ENCODE results near the gene TACC2.

The TACC2 gene

GRCh38 chr10:122276611-122277208 is 287.7 kb downstream of the TACC2 start:
- no peak for DNase-seq (ENCODE audit: low read depth)

DNA sequence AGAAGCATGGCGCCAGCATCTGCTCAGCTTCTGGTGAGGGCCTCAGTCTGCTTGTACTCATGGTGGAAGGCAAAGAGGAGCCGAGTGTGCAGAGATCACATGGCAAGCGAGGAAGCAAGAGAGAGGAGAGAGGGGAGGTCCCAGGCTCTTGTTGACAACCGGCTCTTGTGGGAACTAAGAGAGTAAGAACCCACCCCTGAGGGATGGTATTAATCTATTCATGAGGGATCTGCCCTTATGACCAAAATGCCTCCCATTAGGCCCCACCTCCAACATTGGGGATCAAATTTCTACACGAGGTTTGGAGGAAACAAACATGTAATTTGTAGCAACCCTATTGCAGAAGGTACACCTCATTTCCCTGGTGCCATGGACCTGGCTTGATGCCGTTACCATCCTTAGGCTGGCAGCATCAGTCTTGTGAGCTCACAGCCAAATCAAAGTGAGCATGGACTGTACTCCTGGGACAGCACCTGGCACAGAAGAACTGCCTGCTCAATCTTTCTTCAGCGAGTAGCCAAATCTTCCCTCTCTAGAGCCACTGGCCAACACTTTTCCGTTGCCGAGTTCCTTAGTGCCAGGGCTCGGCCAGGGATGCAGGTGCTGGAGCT is 288.7 kb downstream of the TACC2 start:
- no peak for DNase-seq (ENCODE audit: low read depth)

GRCh38 chr10:122279725-122280141 is 290.8 kb downstream of the TACC2 start:
- DNase-seq (ENCODE audit: low read depth), result no peak

GRCh38 chr10:122280156-122280555 is 291.2 kb downstream of the TACC2 start:
- DNase-seq (ENCODE audit: low read depth), result no peak

DNA sequence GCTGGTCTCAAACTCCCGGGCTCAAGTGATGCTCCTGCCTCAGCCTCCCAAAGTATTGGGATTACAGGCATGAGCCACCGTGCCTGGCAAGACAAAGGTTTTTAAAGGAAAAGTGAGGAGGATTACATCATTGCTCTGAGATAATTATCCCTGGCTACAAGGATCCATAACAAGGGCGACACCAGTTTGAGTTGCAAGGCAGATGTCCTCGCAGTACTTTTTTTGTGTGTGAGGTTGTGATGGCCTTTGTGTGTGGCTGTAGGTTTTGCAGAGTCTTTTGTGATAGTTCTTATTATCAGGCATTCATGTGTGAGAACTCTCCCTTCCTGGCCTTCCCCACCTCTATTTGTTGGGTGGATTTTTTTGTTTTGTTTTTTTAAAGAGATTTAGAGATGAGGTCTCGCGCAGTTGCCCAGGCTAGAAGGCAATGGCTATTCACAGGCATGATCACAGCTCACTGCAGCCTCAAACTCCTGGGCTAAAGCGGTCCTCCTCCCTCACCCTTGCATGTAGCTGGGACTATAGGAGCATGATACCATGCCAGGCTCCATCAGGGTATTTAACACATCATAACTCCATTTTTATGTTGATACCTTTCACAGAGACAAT is 292.2 kb downstream of the TACC2 start:
- no peak for DNase-seq (ENCODE audit: low read depth)

- no peak for DNase-seq (ENCODE audit: low read depth)
Observed at GRCh38 chr10:122281751-122282150, 292.8 kb downstream of the TACC2 start.

GRCh38 chr10:122282253-122282671 is 293.3 kb downstream of the TACC2 start:
- no peak for DNase-seq (ENCODE audit: low read depth)

GRCh38 chr10:122282909-122283308 is 293.9 kb downstream of the TACC2 start:
- DNase-seq (ENCODE audit: low read depth), result no peak

GRCh38 chr10:122285506-122286444 is 296.8 kb downstream of the TACC2 start:
- no peak for DNase-seq (ENCODE audit: low read depth)

DNA sequence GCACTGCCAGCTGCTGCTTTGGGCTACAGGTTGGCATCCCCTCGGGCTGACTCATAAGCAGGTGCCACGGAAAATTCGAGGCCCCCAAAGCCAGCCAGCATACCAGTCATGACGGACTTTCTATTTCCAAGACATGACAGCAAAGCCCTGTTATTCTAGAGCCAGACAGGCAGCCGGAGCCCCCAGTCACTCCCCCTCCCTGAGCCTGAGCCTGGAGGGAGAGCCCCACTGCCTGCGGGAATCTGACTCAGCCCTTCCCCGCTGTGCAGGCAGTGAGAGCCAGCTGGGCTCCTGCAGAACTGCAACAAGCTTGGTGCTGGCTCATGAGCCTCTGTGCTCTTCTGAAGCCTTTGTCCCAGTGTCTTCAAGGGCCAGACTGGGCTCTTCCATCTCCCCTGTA is 297.9 kb downstream of the TACC2 start:
- no peak for DNase-seq (ENCODE audit: low read depth)

GRCh38 chr10:122287570-122287969 is 298.6 kb downstream of the TACC2 start:
- no peak for DNase-seq (ENCODE audit: low read depth)

DNA sequence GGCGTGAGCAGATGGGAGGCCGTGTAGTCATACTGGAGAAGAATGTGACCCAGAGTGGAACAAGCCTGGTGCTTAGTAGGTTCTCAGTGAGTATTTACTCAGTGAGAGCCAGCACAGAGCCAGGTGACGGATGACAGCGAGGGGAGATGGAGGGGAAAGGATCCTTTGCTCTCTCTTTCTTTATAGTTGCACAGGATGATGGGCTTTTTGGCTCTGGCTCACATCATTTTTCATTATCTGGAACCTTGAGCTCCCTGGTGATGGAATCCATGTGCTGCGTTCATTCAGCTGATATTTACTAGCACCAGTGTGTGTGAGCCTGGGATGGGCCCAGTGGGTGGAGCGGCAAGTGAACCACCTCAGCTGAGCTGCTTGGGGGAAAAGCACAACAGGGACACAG is 299.3 kb downstream of the TACC2 start:
- no peak for DNase-seq (ENCODE audit: low read depth)

GRCh38 chr10:122288917-122289316 is 300.0 kb downstream of the TACC2 start:
- no peak for DNase-seq (ENCODE audit: low read depth)

DNA sequence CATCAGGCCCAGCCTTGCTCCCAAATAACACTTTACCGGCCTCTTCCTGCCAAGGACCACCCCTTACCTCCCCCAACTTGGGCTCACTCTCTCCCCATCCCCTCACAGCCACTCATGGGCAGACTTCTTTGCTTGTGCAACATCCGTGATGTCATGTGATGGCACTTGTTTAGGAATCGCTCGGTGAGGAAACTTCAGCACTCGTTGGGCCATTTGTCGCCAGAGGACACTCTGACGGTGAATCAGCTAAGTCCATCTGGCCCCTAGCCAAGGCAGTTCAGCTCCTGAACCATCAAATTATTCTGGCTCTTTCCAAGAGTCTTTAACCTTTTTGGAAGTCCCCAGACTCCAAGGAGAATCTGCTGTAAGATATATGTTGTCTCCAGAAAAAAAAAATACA is 301.4 kb downstream of the TACC2 start:
- DNase-seq (ENCODE audit: low read depth), result no peak

DNA sequence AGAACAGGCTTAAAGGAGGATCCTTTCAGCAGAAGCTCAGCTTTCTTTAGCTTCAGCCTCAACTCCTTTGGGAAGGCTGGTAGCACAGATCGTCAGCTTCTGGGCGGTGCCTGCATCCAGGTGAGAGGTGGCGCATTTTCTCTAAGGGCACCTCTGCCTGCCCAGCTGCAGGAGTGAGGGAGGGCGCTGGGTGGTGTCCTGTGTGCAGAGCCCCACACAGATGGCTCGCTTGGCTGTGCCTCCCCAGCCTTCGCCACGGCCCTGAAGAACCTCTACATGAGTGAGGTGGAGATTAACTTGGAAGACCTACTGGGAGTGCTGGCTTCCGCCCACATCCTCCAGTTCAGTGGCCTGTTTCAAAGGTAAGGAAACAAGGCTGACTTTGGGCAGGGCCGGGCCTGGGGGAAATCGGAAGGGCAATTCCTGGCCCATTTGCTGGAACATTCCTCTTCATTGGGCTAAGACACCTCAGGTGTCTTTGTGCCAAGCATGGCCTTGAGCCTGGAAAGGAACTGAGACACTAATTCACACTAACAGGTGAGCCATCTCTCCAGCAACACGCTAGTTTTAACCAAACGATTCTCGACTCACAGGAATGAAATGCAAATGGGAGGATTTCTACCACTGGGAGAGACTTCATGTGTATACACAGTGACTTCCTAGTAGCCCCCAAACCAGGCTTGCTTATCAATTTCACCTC is 302.0 kb downstream of the TACC2 start:
- DNase-seq (ENCODE audit: low read depth), result no peak

DNA sequence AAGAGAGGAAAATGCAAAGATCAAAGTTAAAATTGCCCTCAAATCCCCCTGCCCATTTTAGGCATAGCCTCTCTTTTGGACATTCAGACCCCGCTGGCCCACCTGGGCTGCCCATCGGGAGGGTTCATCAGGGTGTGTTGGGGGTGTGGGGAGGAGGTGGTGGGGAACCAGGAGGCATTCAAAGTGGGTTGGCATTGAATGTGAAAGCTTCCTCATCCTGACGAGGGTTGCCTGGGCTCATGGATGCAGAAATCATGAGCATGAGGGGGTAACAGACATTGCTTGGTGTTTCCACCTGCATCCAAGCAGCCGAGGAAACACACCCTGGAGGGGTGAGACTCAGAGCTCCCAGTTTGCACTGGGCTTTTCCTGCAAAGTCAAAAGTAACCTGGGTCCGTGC is 302.8 kb downstream of the TACC2 start:
- no peak for DNase-seq (ENCODE audit: low read depth)

DNA sequence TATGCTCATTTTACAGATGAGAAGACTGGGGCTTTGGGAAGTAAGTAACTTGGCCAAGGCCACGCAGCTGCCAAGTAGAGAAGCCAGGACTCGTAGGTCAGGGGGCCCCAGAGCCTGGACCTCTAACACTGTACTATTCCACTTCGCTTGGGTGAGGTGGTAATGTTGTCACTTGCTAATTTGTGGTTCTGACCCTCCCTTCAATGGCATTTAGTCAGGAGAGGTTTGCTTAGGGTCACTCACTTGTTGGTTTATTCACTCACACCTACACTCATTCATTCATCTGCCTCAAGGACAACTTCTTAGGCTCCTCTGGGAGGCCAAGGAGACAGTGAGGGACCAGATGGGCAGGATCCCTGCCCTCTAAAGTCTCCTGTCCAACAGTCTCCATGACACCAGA is 303.4 kb downstream of the TACC2 start:
- DNase-seq (ENCODE audit: low read depth), result no peak

GRCh38 chr10:122293156-122293960 is 304.4 kb downstream of the TACC2 start:
- DNase-seq (ENCODE audit: low read depth), result no peak

- no peak for DNase-seq (ENCODE audit: low read depth)
Observed at GRCh38 chr10:122293961-122294380, 305.0 kb downstream of the TACC2 start.

GRCh38 chr10:122294511-122295450 is 305.8 kb downstream of the TACC2 start:
- DNase-seq (ENCODE audit: low read depth), result no peak
